Erythroblast (primary cell): ENCODE measurements around the gene TXNDC11.

ENCODE experiments used
- GATA1 ChIP-seq: IDR thresholded peaks from 2 replicates; pipeline ENCODE4 v1.6.1; 2011; ENCODE audit warnings: low read depth, mild to moderate bottlenecking, control low read depth, low read length, moderate library complexity
- POLR2A ChIP-seq: IDR thresholded peaks from 2 replicates; pipeline ENCODE4 v1.6.1; 2011; ENCODE audit warnings: mild to moderate bottlenecking, low read length

- no peak for TF ChIP-seq POLR2A
- TF ChIP-seq GATA1, result no peak
These were observed 11.4 kb downstream of the TXNDC11 start for GRCh38 chr16:11731222-11731621.
